Smooth muscle cell of the brain vasculature (primary cell): ENCODE measurements around the gene C19orf67.
"Not testable (repeated sequence)": the region's sequence is repeated elsewhere in the genome, so short reads cannot be mapped to it uniquely, and the experiment has no call there.

Source experiments
- DNase-seq: peaks from one replicate; pipeline ENCODE4 v3.0.0-alpha.2; 2012; ENCODE audit warnings: low read depth, low spot score

Gene C19orf67

GRCh38 chr19:14056069-14056666 lies 29.4 kb downstream of the C19orf67 start:
- DNase-seq = no peak

- no peak for DNase-seq
Measured at GRCh38 chr19:14055396-14055795, 30.2 kb downstream of the C19orf67 start.

- no peak for DNase-seq
Measured at GRCh38 chr19:14054721-14055120, 30.9 kb downstream of the C19orf67 start.

- DNase-seq = no peak
Measured at GRCh38 chr19:14054099-14054498, 31.5 kb downstream of the C19orf67 start.

- no peak for DNase-seq
Measured at GRCh38 chr19:14053500-14053899, 32.1 kb downstream of the C19orf67 start.

- DNase-seq = no peak
Measured at GRCh38 chr19:14053032-14053431, 32.6 kb downstream of the C19orf67 start.

GRCh38 chr19:14052470-14052869 lies 33.1 kb downstream of the C19orf67 start:
- no peak for DNase-seq

GRCh38 chr19:14051980-14052379 lies 33.6 kb downstream of the C19orf67 start:
- DNase-seq = no peak

GRCh38 chr19:14050961-14051360 lies 34.6 kb downstream of the C19orf67 start:
- DNase-seq = not testable (repeated sequence)

- no peak for DNase-seq
Measured at GRCh38 chr19:14050512-14050911, 35.1 kb downstream of the C19orf67 start.

GRCh38 chr19:14048443-14049153 lies 37.0 kb downstream of the C19orf67 start:
- no peak for DNase-seq

- DNase-seq = not testable (repeated sequence)
Measured at GRCh38 chr19:14047866-14048265, 37.7 kb downstream of the C19orf67 start.

- peak; percentile 32 for DNase-seq
Measured at GRCh38 chr19:14042659-14043608, 42.6 kb downstream of the C19orf67 start.

- no peak for DNase-seq
Measured at GRCh38 chr19:14039181-14039580, 46.4 kb downstream of the C19orf67 start.

GRCh38 chr19:14035706-14036105 lies 49.9 kb downstream of the C19orf67 start:
- DNase-seq = no peak

GRCh38 chr19:14035159-14035558 lies 50.4 kb downstream of the C19orf67 start:
- DNase-seq = not testable (repeated sequence)

- no peak for DNase-seq
Measured at GRCh38 chr19:14033946-14034345, 51.6 kb downstream of the C19orf67 start.

GRCh38 chr19:14031719-14032480 lies 53.7 kb downstream of the C19orf67 start, which contains the start of gene IL27RA:
TSS of gene IL27RA (plus strand) at chr19:14031762. CDS start at chr19:14031873, 111 bp downstream.
- no peak for DNase-seq
